RPMI8226 (cell line): ENCODE data around the gene PPP2R2C.

Source experiments
- DNase-seq: peaks from one replicate; pipeline ENCODE4 v3.0.0-alpha.2; 2015

PPP2R2C gene

GRCh38 chr4:6493658-6494304 lies 21.4 kb upstream of the PPP2R2C start:
- no peak for DNase-seq

DNA sequence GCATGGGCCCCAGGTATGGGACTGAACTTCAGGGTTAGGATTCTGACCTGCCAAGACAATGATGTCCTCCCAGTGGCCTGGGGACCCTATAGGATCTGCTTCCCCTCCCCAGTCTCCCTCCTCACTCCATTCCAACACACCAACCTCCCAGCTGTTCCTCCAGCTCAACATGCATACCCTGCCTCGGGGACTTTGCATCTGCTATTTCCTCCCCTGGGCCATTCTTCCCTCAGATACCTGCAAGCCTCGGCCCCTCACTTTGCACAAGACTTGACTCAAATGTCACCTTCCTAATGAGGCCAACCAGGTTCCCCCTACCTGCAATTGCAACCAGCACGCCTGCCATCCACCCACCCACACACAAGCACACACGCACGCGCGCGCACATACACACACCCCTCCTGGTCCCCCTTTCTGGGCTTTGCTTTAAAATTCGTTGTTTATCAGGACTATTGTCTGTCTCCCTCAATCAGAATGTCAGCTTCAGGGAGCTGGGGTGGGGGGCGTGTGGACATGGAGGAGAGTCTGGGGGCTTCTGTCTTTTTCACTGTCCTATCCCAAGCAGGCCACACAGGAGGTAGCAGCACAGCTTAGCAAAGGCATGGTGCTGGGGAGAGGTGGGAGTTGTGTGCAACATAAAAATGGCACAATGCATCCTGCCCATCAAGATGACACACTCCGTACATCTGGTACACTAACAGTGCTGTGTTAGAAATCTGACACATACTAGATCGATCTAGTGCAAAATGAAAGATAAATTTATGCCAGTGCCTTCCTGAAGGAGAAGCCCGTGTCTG lies 20.6 kb upstream of the PPP2R2C start:
- DNase-seq = no peak

GRCh38 chr4:6492027-6492590 lies 19.7 kb upstream of the PPP2R2C start:
- no peak for DNase-seq

DNA sequence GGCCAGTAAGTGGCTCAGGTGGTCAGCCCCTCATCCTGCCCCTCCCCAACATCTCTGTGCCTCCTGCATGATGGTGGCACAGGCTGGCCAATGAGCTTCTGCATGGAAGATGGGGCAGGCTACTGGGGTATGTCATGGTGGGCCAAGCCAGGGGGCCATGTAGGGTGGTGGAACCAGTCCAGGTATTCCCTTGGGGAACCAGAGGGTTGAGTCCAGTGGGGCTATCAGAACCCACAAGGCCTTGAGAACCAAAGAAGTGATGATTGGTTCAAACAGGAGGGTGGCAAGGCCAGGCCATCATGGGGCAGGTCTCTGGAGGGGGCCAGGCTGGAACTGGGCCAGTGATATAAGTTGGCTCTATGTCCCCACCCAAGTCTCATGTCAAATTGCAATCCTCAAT lies 18.8 kb upstream of the PPP2R2C start:
- no peak for DNase-seq

DNA sequence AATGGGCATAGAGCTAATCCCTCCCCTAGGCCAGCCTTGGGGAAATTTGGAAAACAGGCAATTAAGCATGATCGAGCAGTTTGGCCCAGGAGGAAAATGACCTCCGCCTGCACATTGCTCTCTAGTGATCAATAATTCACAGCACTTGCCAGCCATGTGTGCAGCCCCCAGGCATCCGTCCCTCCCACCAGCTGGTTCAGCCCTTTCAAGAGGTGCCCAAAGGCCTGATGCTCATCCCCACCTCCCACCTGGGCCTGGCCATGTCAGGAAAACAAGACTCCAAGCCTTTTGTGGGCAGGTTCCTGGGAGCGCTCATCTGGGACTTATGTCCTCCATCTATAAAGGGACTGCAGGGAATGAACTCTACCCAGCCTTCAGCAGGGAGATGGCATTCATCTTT lies 17.5 kb upstream of the PPP2R2C start:
- no peak for DNase-seq

- no peak for DNase-seq
Observed at GRCh38 chr4:6487466-6487865, 15.1 kb upstream of the PPP2R2C start.

GRCh38 chr4:6480534-6481088 lies 8.2 kb upstream of the PPP2R2C start:
- no peak for DNase-seq

DNA sequence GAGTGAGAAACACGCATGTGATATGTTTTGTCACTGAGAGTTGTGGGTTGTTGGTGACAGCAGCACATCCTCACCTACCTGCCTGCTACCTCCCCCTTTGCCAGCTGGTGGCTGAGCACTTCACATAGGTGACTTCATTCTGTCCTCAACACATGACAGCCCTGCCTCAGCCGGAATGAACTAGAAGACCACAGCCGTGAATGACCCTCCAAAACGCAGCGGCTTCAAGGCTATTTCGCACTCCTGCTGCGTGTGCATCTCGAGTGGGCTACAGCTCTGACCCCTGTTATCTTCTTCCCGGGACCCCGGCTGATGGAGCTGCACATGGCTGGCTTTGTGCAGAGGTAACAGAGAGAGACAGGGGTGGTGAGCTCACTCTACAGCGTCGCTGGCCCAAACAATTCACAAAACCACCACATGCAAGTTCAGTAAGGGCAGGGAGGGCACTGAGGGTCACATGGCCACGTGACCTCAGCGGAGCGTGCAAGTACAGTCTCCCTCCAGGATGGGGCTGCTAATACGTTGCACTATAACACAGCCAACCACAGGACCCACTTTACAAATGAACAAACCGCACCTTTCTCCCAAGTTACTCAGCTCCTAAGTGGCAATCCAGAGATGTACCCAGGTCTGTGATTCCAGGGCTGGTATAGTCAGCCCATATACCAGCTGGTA lies 6.3 kb upstream of the PPP2R2C start:
- DNase-seq = peak; percentile 15

- DNase-seq = no peak
Observed at GRCh38 chr4:6476893-6477292, 4.5 kb upstream of the PPP2R2C start.

DNA sequence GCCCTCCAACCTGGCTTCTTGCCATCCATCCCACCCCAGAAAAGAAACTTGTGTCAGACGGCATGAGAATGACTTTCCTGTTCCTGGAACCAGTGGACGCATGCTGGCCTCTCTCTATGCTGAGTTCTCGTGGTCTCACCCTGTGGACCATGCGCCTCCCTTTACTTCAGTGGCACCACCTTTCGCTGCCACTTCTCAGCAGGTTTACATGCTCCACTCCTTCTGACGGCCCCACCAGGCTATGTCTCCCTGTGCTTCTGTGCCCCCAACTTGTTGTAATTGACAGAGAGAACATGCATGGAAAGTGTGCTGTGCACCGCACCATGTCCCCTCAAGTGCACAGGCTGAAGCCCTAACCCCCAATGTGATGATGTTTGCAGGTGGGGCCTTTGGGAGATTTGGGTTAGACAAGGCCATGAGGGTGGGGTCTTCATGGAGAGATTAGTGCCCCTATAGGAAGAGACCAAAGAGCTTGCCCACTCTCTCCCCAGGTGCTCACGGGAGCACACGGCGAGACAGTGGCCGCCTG lies 3.1 kb upstream of the PPP2R2C start:
- DNase-seq = no peak

DNA sequence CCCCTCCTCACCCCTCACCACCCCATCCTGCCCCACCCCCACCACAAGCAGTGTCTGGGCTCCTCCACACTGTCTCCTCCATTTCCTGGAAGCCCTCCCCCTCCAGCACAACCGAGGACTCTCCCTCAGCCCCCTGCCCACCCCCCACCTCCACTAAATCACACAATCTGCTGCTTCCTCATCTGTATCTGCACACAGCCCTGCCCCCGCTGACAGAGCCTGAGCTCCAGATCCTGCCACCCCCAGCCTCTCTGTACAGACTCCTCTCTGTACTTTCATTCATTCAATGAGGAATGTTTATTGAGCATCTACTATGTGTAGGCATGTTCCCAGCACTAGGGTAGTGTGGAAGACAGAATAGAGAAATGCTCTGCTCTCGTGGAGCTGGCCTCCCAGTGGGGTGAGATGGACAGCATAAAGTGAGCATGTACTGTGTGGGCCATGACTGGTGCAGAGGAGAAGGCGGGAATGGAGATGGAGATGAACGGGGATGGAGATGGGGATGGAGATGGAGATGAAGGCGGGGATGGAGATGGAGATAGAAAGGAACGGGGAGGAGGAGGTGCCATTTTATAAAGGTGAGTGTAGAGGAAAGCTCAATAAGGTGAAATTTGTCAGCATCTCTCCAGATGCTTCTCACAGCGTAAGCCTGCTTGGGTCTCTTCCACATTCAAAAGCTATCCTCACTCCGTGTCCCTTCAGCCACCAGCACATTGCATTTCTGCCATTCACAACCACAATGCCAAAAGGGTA lies 2.5 kb upstream of the PPP2R2C start:
- no peak for DNase-seq

DNA sequence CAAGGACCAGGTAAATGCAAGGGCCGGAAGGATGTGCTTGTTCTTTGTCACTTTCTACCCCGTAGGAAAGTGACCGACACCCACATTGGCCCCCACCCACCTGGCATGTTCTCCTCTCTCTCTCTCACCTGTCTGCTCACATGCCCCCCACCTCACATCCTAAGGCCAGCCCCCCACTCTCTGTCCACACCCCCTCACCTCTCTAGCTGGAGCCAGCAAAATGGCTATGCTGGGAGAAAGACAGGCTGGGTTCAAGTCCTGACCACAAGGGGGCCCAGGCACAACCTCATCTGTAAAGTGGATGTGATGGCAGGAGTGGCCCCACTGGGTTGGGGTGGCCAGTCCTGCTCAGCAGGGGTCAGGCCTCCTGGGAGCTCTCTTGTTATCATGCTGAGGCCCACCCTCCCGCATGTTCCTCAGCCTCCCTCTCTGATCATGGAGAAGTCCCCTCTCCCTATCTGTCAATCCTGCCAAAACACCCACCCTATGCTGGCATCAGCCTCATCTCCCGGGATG lies 1.7 kb upstream of the PPP2R2C start:
- peak; percentile 14 for DNase-seq

DNA sequence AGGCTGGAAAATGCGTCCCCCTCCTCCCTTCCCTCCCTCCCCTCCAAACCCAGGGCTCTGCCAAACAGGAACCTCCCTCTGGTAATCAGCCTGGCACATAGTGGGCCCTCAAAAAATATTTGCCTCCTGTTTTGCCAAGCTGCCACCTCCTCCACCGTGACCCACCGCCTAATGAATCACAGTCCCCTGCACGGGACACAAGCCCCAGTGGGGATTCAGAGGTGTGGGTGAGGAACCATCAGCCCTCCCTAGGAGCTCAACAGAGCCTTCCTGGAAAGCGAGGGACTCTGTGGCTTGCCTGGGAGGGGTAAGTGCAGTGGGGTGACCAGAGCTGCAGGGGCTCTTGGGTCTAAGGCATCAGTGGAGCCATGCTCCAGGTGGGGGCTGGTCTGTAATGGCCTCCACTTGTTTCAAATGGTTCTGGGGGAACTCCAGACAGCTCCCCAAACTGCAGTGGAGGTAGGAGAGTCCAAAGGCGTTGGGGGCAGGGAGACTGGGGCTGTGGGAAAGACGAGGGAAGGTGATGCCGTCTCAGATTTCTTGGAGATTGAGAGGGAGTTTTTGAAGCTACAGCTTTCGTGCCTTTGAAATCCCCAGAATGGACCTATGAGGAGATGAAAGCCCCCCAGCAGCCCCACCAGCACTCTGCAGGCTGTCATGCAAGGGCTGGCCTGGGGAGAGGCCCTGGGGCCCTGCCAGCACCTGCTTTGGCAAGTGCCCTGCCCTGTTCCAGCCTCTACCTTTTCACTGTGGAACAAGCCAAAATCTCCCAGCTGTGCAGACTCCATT lies 1.0 kb upstream of the PPP2R2C start:
- DNase-seq = no peak

GRCh38 chr4:6472008-6472386 lies 417 bp downstream of the PPP2R2C start:
- DNase-seq = no peak

- no peak for DNase-seq
Observed at GRCh38 chr4:6471307-6472007, 957 bp downstream of the PPP2R2C start.

- peak; percentile 18 for DNase-seq
Observed at GRCh38 chr4:6470502-6471306, 1.7 kb downstream of the PPP2R2C start.

- no peak for DNase-seq
Observed at GRCh38 chr4:6469898-6470501, 2.4 kb downstream of the PPP2R2C start.

DNA sequence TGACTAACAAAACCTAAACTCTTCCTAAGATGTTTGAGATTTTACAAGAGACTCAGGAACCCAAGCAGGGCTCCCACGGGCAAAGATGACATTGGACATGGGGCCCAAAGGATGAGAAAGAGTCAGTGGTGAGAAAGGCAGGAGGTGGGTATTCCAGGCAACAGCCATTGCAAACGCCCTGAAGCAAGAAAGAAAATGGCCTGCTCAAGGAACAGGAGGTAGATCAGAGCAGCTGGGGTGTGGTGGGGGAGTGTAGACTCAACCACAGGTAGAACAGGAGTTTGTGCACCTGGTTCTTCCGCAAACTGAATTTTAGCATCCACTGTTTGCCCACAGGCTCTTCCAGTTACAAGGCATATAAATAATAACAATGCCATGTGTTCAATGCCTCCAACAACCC lies 3.3 kb downstream of the PPP2R2C start:
- no peak for DNase-seq

GRCh38 chr4:6468376-6468775 lies 4.0 kb downstream of the PPP2R2C start:
- no peak for DNase-seq
